Measurements from ENCODE around the gene PPP5C. TPM values are rescaled to one million over a fixed set of nuclear protein-coding genes. Genes with fewer than 3 reads are reported as not detected.
"Not testable (repeated sequence)": the region's sequence is repeated elsewhere in the genome, so short reads cannot be mapped to it uniquely, and the experiment has no call there.

Gene PPP5C
- polyA plus RNA-seq, 4 donors, result 24.0 to 52.2 (median 39.4) TPM

DNA sequence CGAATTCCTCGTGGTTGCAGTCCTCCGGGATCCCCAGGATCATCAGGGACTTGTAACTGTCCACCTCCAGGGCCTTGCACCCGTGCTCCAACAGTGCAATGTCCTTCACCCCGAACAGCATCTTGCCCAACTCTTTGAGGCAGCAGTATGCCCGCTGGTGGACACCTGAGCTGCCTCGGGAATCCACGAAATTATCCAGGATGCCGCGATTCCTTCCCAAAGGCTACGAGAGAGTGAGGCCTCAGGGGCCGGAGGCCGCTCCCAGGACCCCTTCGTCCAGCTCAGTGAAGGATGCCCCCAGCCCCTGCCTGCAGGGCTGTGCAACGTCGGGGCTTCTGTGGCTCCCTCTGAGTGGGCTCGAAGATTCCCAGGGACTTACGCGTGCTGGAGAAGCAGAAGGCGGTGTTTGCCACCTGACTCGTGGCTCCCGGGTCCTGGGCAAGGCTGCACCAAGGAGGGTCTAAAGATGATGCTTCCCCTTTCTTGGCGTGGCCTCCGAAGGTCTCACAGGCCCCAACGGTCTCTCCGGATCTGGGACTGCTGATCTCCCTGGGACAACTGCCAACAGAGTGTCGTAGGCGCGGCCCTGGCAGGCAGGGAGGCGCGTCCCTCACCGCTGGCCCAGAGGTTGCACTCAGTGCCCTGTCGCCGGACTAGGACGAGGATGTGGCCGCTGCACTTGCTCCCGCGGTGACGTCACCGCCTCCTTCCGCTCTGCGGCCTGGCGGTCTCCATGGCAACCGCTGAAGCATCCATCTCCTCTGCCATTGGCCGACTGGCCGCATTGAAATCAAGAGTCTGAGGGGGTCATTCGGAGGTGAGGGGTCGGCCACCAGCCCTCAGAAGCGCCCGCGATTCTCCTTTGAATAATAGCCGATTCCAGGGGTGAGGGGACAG is 81.6 kb downstream of the PPP5C start, which contains the start of gene PNMA8C:
PNMA8C (minus strand) TSS at position 698 of the 897 bp plus-strand sequence; CDS start at position 121, 577 bp downstream.
- Histone ChIP-seq H3K9me3 (ENCODE audit: control insufficient read depth in 2 of 2, insufficient read depth in 1 of 2, low read depth in 1 of 2, low read length in 1 of 2) (no peaks in the 10 kb centered on the region), H3K4me3 (ENCODE audit: low read depth in 1 of 3, low read length in 3 of 3) (peak within 1 kb of the TSS in 2 of 3 donors; percentile 17 to 20), H3K36me3 (ENCODE audit: control insufficient read depth in 3 of 3, insufficient read depth in 2 of 3, low read depth in 1 of 3, low read length in 3 of 3) (no peaks in the 10 kb centered on the region), H3K4me1 (ENCODE audit: control insufficient read depth in 3 of 3, insufficient read depth in 2 of 3, low read depth in 1 of 3, low read length in 2 of 3) (peaks cover 0 to 8% (median 3%) of the 10 kb centered on the region in 3 donors), H3K27ac (ENCODE audit: low read depth in 1 of 3, low read length in 2 of 3) (no peak within 1 kb of the TSS), H3K27me3 (ENCODE audit: control insufficient read depth in 3 of 3, insufficient read depth in 3 of 3, low read length in 3 of 3) (peaks cover 2 to 28% (median 6%) of the 10 kb centered on the region in 3 donors)
- WGBS, 3 donors, result 25 to 30% (median 26%) methylated on average over 51 to 52 of the region's 52 CpGs
- FAIRE-seq (no peak), DNase-seq (peak; percentile 25 to 56)

DNA sequence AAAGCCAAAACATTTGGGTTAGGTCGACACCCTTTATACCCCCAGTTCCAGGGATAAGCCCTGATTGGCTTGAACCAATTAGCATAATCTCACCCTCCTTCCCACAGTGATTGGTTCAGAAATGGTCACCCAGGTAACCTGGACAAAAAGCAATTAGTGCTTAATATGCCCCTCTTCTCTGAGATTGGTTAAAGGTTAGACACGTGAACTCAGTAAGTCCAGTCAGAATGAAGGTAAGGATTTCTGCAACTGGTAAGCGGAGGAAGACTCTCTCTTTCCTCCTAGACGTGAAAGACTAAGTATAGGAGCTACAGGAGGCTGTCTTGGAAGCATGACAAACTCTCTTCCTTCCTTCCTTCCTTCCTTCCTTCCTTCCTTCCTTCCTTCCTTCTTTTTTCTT is 83.1 kb downstream of the PPP5C start:
- no peak for FAIRE-seq
- no peaks in the 10 kb centered on the region for H3K36me3 ChIP-seq (ENCODE audit: control insufficient read depth in 3 of 3, insufficient read depth in 2 of 3, low read depth in 1 of 3, low read length in 3 of 3)
- no peak for DNase-seq
- peaks cover 2 to 28% (median 6%) of the 10 kb centered on the region in 3 donors for H3K27me3 ChIP-seq (ENCODE audit: control insufficient read depth in 3 of 3, insufficient read depth in 3 of 3, low read length in 3 of 3)
- peaks cover 0 to 8% (median 3%) of the 10 kb centered on the region in 3 donors for H3K4me1 ChIP-seq (ENCODE audit: control insufficient read depth in 3 of 3, insufficient read depth in 2 of 3, low read depth in 1 of 3, low read length in 2 of 3)
- no peak overlapping the region for H3K27ac ChIP-seq (ENCODE audit: low read depth in 1 of 3, low read length in 2 of 3)
- no peaks in the 10 kb centered on the region for H3K9me3 ChIP-seq (ENCODE audit: control insufficient read depth in 2 of 2, insufficient read depth in 1 of 2, low read depth in 1 of 2, low read length in 1 of 2)
- 51 to 64% (median 55%) methylated on average over 4 of the region's 4 CpGs for WGBS, 3 donors
- H3K4me3 ChIP-seq (ENCODE audit: low read depth in 1 of 3, low read length in 3 of 3), result no peak overlapping the region

DNA sequence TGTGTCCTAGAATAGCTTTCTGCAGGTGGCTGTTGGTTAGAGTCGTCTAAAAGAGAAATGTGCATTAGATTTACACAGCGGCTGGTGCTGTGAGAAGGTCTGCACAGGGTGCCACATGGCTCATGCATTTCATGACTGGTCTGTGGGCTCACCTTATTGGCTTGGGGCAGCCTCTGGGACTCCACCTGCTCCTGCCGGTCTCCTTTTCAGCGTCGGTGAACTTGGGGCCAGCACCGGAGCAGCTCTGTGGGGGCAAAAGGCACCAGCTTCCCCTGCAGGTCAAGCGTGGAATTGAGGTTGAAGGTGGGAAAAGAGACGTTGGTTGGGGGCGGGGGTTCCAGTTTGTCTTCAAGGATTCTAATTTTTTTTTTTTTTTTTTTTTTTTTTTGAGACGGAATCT is 84.9 kb downstream of the PPP5C start:
- no peaks in the 10 kb centered on the region for H3K9me3 ChIP-seq (ENCODE audit: control insufficient read depth in 2 of 2, insufficient read depth in 1 of 2, low read depth in 1 of 2, low read length in 1 of 2)
- DNase-seq (peak in 1 of 2 donors; percentile 56), FAIRE-seq (no peak)
- H3K4me3 ChIP-seq (ENCODE audit: low read depth in 1 of 3, low read length in 3 of 3), result no peak overlapping the region
- WGBS, 3 donors, result 20 to 42% (median 35%) methylated on average over 9 to 10 of the region's 10 CpGs
- H3K27me3 ChIP-seq (ENCODE audit: control insufficient read depth in 3 of 3, insufficient read depth in 3 of 3, low read length in 3 of 3), result peaks cover 0 to 28% (median 0%) of the 10 kb centered on the region in 3 donors
- H3K27ac ChIP-seq (ENCODE audit: low read depth in 1 of 3, low read length in 2 of 3), result no peak overlapping the region
- no peaks in the 10 kb centered on the region for H3K36me3 ChIP-seq (ENCODE audit: control insufficient read depth in 3 of 3, insufficient read depth in 2 of 3, low read depth in 1 of 3, low read length in 3 of 3)
- H3K4me1 ChIP-seq (ENCODE audit: control insufficient read depth in 3 of 3, insufficient read depth in 2 of 3, low read depth in 1 of 3, low read length in 2 of 3), result no peaks in the 10 kb centered on the region

DNA sequence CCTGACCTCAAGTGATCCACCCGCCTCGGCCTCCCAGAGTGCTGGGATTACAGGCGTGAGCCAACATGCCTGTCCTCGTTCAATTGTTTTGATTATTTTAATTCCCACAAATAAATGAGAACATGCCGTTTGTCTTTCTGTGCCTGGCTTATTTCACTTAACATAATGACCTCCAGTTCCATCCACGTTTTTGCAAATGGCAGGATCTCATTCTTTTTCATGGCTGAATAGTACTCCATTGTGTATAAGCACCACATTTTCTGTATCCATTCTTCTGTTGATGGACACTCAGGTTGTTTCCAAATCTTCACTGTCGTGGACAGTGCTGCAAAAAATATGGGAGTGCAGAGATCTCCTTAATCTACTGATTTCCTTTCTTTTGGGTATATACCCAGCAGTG is 86.6 kb downstream of the PPP5C start:
- peaks cover 0 to 15% (median 0%) of the 10 kb centered on the region in 3 donors for H3K27me3 ChIP-seq (ENCODE audit: control insufficient read depth in 3 of 3, insufficient read depth in 3 of 3, low read length in 3 of 3)
- H3K9me3 ChIP-seq (ENCODE audit: control insufficient read depth in 2 of 2, insufficient read depth in 1 of 2, low read depth in 1 of 2, low read length in 1 of 2); FAIRE-seq; H3K4me3 ChIP-seq (ENCODE audit: low read depth in 1 of 3, low read length in 3 of 3); H3K27ac ChIP-seq (ENCODE audit: low read depth in 1 of 3, low read length in 2 of 3); DNase-seq; H3K4me1 ChIP-seq (ENCODE audit: control insufficient read depth in 3 of 3, insufficient read depth in 2 of 3, low read depth in 1 of 3, low read length in 2 of 3); H3K36me3 ChIP-seq (ENCODE audit: control insufficient read depth in 3 of 3, insufficient read depth in 2 of 3, low read depth in 1 of 3, low read length in 3 of 3): not testable (repeated sequence)
- 63 to 72% (median 65%) methylated on average over 7 of the region's 7 CpGs for WGBS, 3 donors

DNA sequence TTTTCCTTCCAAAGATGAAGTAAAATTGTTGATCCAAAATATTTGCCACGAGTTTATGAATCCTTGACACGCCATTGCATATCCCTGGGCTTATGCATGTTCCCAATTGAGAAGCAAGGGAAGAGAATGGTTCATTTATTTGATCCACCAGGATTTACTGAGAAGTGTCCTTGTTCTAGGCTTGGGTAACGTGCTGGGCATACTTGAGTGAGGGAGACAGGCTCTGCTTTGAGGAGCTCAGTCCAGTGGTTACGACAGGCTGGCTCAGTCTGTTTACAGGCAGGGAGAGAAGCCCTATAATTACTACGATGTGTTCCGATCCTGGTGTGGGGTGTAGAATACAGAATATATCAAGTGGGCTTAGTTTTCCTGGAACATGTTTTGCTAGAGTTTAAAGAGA is 88.1 kb downstream of the PPP5C start:
- Histone ChIP-seq H3K27ac (ENCODE audit: low read depth in 1 of 3, low read length in 2 of 3) (no peak overlapping the region), H3K27me3 (ENCODE audit: control insufficient read depth in 3 of 3, insufficient read depth in 3 of 3, low read length in 3 of 3) (peaks cover 0 to 6% (median 0%) of the 10 kb centered on the region in 3 donors), H3K4me3 (ENCODE audit: low read depth in 1 of 3, low read length in 3 of 3) (no peak overlapping the region), H3K36me3 (ENCODE audit: control insufficient read depth in 3 of 3, insufficient read depth in 2 of 3, low read depth in 1 of 3, low read length in 3 of 3) (no peaks in the 10 kb centered on the region), H3K4me1 (ENCODE audit: control insufficient read depth in 3 of 3, insufficient read depth in 2 of 3, low read depth in 1 of 3, low read length in 2 of 3) (no peaks in the 10 kb centered on the region), H3K9me3 (ENCODE audit: control insufficient read depth in 2 of 2, insufficient read depth in 1 of 2, low read depth in 1 of 2, low read length in 1 of 2) (no peaks in the 10 kb centered on the region)
- FAIRE-seq (no peak), DNase-seq (no peak)
- 34 to 50% (median 42%) methylated on average over 6 of the region's 6 CpGs for WGBS, 3 donors

DNA sequence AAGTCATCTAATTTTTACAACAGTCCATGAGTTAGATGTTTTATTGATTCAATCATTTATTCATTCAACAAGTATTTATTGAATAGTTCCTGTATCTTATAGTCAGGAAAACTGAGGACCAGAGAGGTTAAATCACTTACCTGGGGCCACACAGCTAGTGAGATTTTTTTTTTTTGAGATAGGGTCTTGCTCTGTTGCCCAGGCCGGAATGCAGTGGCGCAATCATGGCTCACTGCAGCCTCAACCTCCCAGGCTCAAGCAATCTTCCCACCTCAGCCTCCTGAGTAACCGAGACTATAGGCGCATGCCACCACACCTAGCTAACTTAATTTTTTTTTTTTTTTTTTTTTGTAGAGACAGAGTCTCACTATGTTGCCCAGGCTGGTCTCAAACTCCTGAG is 88.8 kb downstream of the PPP5C start:
- H3K9me3 ChIP-seq (ENCODE audit: control insufficient read depth in 2 of 2, insufficient read depth in 1 of 2, low read depth in 1 of 2, low read length in 1 of 2); H3K4me1 ChIP-seq (ENCODE audit: control insufficient read depth in 3 of 3, insufficient read depth in 2 of 3, low read depth in 1 of 3, low read length in 2 of 3); H3K36me3 ChIP-seq (ENCODE audit: control insufficient read depth in 3 of 3, insufficient read depth in 2 of 3, low read depth in 1 of 3, low read length in 3 of 3); FAIRE-seq; H3K27ac ChIP-seq (ENCODE audit: low read depth in 1 of 3, low read length in 2 of 3); H3K4me3 ChIP-seq (ENCODE audit: low read depth in 1 of 3, low read length in 3 of 3); DNase-seq; H3K27me3 ChIP-seq (ENCODE audit: control insufficient read depth in 3 of 3, insufficient read depth in 3 of 3, low read length in 3 of 3): not testable (repeated sequence)
- WGBS, 3 donors, result 91 to 97% (median 95%) methylated on average over 4 of the region's 4 CpGs

Other genes starting within 250 kb of the PPP5C start
- gene IGFL3, start 222.4 kb upstream of the PPP5C start, polyA plus RNA-seq, result not detected
- gene IGFL2, start 198.8 kb upstream of the PPP5C start, polyA plus RNA-seq, result 1 to 10 TPM in 1 of 4 donors, under 1 TPM in 1, not detected in 2; 0.16 to 2.0 TPM
- not detected for gene IGFL1, start 117.3 kb upstream of the PPP5C start, polyA plus RNA-seq
- 100 to 1,000 TPM in 1 of 4 donors, 10 to 100 TPM in 1, 1 to 10 TPM in 1, under 1 TPM in 1; 0.89 to 159 (median 16.0) TPM for gene HIF3A, start 50.0 kb upstream of the PPP5C start, polyA plus RNA-seq
- gene CCDC8, start 66.5 kb downstream of the PPP5C start, polyA plus RNA-seq, result 10 to 100 TPM in 1 of 4 donors, 1 to 10 TPM in 2, not detected in 1; 1.1 to 50.9 (median 2.0) TPM
- under 1 TPM in 2 of 4 donors, not detected in 2; 0.09 to 0.49 TPM for gene PNMA8C, start 81.8 kb downstream of the PPP5C start, polyA plus RNA-seq
- gene PNMA8A, start 124.5 kb downstream of the PPP5C start, polyA plus RNA-seq, result 1 to 10 TPM in 2 of 4 donors, under 1 TPM in 1, not detected in 1; 0.27 to 2.9 (median 1.5) TPM
- gene PNMA8B, start 148.8 kb downstream of the PPP5C start, polyA plus RNA-seq, result 1 to 10 TPM in 2 of 4 donors, not detected in 2; 1.0 to 1.3 TPM